HTR-8/SVneo (cell line): ENCODE measurements around the gene KIAA0930.

Experiments
- DNase-seq: peaks from one replicate; pipeline ENCODE4 v3.0.0; 2011; ENCODE audit warnings: low spot score, mixed read lengths; ENCODE audit not compliant: insufficient read length
- FAIRE-seq: peaks from 2 replicates; lab custom pipeline; 2011; peaks lifted over from hg19 to GRCh38; lab: Jason Lieb, UNC

KIAA0930 gene

DNA sequence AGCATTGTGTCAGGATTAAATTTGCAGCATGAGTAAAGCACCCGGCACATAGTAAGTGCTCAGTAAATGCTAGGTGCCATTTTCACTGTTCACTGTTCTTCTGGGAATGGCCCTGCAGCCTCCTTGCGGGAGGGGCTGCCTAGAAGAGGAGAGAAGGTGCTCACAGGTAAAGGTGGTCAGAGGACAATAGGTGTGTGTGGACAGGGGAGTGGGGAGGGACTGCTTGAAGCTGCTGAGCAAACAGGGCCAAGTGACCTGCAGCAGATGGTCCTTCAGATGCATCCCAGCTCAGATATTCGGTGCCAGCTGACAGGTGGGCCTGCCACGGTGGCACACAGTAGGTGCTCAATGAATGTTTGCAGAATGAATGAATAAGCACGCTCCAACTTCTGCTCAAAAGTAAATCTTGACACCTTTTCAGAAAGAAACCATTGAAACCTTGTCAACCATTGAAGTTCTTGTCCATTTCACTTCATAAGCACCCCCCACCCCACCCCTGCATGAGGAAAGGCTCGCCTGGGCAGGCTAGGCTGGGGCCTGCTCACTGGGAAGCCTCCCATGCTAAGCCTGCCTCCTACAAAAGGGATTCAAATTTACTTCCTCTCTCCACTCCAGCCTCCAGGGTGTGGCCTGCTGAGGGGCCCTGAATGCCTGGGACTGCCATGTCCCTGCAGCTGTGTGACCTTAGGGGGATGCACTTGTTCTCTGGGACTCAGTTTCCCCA is 1.6 kb downstream of the KIAA0930 start:
- no peak for DNase-seq
- FAIRE-seq: no peak

DNA sequence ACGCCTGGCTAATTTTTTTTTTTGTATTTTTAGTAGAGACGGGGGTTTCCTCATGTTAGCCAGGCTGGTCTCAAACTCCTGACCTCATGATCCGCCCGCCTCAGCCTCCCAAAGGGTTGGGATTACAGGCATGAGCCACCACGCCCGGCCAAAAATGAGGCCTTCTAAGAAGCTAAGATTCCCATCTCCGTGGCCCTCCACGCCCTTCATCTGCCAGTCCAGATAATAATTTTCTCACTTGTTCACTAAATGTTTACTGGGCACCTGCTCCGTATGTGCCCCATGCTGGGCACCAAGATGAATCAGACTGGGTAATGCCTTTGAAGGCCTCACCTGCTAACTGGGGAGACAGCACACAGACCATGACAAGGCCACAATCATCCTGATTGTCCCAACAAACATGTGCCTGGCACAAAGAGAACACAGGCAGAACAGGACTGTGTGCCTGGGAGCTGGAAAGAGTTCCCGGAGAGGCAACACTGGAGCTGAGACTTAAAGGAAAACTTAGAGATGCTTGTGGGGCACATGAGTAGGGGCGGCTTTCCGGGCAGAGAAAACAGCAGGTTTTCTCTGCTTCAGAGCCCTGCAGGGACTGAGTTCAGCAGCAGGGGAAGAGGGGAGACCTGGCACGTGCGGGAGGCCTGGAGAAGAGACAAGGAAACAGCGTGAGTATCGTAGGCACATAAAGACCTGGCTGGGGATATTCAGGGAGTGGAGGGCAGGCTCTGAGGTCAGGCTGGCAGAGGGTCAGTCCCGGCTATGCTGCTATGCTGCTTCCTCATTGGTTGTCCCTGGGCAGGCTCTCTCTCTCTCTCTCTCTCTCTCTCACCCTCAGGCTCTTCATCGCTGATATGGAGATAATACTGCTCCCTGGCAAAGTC is 2.4 kb downstream of the KIAA0930 start:
- DNase-seq: no peak
- no peak for FAIRE-seq

DNA sequence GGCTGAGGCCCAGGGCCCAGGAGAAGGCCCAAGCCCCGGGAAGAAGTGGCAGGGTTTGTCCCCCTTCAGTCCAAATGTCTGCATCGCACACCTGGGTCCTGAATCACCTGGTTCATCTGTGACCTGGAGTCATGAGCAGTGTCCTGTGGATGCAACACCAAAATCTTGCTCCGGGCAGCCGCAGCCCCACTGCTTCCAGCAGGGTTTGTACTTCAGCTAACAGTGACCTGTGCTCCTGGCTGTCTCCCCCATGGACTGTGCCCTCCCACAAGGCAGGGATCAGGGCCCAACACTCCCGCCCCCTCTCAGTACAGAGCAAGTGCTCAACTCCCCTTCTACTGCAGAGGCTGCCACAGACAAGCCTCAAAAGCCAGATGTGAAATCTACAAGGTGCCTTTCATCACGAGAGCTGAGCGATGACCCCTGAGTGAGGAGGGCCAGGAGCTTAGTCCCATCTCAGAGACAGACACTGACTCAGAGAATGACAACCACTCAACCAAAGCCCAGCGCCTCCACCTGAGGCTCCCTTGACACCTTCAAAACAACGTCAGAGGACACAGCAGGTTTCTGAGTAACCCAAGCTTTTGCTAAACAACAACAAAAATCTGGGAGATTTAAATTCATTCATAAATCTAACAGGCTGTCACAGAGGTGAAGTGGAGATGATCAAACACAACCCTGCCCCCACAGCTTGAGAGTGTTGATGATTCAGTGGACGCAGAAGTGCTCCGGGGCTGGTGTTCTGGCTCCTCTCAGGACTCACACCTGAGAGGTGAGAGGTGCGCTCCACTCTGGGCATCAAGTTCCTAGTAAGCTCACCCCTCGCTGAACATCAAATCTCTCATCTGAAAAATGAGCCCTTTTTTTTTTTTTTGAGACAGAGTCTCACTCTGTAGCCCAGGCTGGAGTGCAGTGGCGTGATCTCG is 3.4 kb downstream of the KIAA0930 start:
- FAIRE-seq: no peak
- DNase-seq: no peak

- no peak for DNase-seq
- no peak for FAIRE-seq
Measured at GRCh38 chr22:45235851-45236342, 4.8 kb downstream of the KIAA0930 start.

GRCh38 chr22:45235101-45235777 is 5.5 kb downstream of the KIAA0930 start:
- no peak for FAIRE-seq

GRCh38 chr22:45233827-45234226 is 6.9 kb downstream of the KIAA0930 start:
- DNase-seq (no peak), FAIRE-seq (no peak)

More at GRCh38 chr22:45235101-45235777, 5.5 kb downstream of the KIAA0930 start:
- DNase-seq: no peak

DNA sequence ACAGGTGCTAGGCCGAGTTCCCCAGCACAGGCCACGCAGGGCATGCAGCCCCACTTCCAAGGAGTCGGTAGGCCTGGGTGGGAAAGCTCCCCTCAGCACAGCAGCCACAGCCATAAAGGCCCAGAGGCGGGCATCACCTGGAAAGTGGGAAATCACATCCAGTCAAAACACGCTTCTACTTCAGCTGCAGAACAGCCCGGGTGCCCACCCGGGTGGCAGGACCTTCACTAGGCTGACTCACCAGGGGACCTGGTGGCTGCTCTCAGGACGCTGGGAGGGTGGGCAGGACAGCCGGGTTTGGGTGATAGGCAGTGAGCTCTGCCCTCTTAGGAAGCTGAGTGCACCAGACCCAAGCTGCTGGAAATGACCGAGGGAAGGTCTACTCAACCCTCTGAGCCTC is 7.3 kb downstream of the KIAA0930 start:
- FAIRE-seq (no peak), DNase-seq (no peak)

GRCh38 chr22:45231293-45231692 is 9.4 kb downstream of the KIAA0930 start:
- FAIRE-seq (no peak), DNase-seq (no peak)

- FAIRE-seq: no peak
- no peak for DNase-seq
Measured at GRCh38 chr22:45230026-45230721, 10.5 kb downstream of the KIAA0930 start.

DNA sequence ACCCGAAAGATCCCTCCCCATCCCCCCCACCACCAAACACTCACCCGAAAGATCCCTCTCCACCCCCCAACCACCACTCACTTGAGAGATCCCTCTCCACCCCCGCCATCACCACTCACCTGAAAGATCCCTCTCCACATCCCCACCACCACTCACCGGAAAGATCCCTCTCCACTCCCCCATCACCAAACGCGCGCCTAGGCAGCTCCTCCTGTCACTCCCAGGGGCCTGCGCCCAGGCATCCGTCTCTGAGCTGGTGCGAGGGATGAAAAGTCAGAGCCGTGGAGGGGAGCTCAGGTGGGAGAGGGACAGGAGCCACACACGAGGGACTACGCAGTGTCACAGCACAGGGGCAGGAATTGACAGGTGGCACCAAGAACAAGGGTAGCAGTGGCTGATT is 11.5 kb downstream of the KIAA0930 start:
- DNase-seq: no peak
- FAIRE-seq: no peak

GRCh38 chr22:45228401-45228754 is 12.3 kb downstream of the KIAA0930 start:
- FAIRE-seq (no peak), DNase-seq (no peak)

- FAIRE-seq (no peak), DNase-seq (no peak)
Measured at GRCh38 chr22:45227645-45228400, 12.9 kb downstream of the KIAA0930 start.

GRCh38 chr22:45226503-45227186 is 14.0 kb downstream of the KIAA0930 start:
- DNase-seq (no peak), FAIRE-seq (no peak)

GRCh38 chr22:45225732-45226502 is 14.8 kb downstream of the KIAA0930 start:
- FAIRE-seq: no peak
- no peak for DNase-seq

- FAIRE-seq (no peak), DNase-seq (no peak)
Measured at GRCh38 chr22:45224988-45225731, 15.5 kb downstream of the KIAA0930 start.

DNA sequence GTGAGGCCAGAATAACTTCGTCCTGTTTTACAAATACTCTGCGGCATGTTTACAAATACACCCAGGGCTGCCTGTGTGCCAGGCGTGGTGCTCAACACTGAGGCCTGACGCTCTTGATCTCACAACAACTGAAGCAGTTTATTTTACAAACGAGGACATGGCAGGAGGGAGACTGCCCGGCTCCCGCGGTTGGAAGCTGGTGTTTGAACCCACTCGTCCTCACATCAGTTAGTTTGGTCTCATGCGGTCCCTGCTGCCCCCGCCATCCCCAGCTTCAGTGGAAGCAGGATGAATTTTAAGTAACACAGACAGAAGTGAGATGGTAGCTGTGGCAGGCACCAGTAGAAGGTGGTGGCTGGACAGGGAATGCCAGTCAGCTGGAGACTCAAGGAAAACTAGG is 16.4 kb downstream of the KIAA0930 start:
- FAIRE-seq (no peak), DNase-seq (no peak)
